Measurements from ENCODE around the gene KRTAP10-10.
"Not testable (repeated sequence)": the region's sequence is repeated elsewhere in the genome, so short reads cannot be mapped to it uniquely, and the experiment has no call there.

The KRTAP10-10 gene, protein sequence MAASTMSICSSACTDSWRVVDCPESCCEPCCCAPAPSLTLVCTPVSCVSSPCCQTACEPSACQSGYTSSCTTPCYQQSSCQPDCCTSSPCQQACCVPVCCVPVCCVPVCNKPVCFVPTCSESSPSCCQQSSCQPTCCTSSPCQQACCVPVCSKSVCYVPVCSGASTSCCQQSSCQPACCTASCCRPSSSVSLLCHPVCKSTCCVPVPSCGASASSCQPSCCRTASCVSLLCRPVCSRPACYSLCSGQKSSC

DNA sequence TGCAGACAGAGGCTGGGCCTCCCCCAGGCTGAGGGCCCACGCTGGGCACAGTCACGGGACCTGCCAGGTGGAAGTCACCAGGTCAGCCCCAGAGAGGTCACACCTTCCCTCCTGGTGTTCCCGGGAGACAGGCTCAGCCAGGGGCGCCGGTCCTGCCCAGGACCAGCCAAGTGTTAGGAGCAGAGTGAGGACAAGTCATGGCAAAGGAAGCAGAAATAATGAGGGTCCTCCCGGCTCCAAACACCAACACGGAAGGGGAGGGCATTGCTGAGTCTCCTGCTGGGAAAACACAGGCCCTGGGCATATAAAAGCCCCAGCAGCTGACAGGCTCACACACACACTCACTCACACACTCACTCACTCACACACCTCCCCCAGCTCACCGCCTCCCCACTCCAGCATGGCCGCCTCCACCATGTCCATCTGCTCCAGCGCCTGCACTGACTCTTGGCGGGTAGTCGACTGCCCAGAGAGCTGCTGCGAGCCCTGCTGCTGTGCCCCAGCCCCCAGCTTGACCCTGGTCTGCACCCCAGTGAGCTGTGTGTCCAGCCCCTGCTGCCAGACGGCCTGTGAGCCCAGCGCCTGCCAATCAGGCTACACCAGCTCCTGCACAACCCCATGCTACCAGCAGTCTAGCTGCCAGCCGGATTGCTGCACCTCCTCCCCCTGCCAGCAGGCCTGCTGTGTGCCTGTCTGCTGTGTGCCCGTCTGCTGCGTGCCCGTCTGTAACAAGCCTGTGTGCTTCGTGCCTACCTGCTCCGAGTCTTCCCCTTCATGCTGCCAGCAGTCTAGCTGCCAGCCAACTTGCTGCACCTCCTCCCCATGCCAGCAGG, at the start of gene KRTAP10-10:
TSS of gene KRTAP10-10 (plus strand) at position 339 of the 833 bp plus-strand sequence. CDS start at position 401, 62 bp downstream.
- no peak for DNase-seq

DNA sequence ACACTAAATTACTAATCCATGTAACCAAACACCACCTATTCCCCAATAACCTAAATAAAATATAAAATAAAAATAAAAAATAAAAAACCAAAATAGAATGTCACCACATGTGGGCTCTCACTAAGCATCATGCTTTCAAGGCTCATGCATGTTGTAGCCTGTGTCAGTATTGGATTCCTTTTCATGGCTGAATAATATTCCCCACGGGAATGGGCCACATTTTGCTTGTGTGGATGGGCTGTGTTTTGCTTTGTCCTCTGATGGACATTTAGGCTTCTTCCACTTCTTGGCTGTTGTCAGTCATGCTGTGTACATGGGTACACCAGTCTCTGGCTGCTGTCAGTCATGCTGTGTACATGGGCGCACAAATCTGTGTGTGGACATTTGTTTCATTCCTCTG, 48.1 kb upstream of the KRTAP10-10 start:
- DNase-seq, result no peak

DNA sequence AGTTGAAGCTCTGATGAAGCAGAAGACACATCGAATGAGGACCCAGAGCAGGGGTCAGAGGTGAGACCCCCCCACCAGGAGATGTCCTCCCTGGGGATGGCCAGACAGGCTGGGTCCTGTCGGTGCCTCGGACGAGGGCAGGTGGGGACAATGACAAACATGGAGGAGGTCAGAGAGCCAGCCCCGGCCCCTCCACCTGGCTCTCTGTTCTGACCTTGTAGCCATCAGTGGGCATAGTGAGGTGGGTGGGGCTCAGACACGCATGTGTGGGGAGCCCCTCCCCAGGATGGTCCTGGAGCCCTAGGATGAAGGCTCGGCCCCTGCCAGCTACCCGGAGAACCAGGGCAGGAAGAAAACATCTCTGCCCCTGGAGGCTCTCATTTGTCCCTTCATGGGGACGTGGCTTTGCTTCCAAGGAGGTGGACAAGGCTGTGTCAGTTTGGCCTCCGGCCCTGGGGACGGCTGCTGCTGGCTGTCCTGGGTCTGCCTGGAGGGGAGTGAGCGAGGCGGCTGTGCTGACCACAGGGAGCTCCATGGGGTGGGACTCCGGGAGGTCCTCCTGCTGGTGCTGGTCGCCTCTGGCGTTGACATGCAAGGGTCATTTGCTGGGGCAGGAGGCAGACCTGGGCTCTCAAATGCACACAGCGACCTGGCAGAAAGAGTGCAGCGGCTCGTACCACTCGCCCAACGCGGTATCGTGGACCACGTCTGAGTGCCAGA, 47.4 kb upstream of the KRTAP10-10 start:
- DNase-seq, result no peak

DNA sequence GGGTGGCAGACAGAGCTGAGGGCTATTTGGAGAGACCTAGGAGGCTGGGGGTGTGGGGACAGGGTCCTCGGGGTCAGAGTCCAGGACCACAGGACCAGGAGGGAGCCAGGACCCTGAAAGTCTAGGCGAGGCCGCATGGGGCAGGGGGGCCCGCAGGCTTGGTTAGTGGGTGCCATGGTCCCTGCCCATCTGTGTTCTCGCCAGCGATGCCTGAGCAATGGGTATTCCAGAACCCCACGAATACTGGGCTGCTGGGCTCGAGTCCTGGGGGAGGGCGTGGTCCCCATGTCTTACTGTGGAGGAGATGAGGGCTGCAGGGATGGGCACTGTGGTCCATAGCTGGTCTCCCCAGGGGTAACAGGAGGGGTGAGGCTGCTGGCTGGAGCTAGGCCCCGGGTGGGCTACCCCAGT, 46.8 kb upstream of the KRTAP10-10 start:
- DNase-seq, result no peak

DNA sequence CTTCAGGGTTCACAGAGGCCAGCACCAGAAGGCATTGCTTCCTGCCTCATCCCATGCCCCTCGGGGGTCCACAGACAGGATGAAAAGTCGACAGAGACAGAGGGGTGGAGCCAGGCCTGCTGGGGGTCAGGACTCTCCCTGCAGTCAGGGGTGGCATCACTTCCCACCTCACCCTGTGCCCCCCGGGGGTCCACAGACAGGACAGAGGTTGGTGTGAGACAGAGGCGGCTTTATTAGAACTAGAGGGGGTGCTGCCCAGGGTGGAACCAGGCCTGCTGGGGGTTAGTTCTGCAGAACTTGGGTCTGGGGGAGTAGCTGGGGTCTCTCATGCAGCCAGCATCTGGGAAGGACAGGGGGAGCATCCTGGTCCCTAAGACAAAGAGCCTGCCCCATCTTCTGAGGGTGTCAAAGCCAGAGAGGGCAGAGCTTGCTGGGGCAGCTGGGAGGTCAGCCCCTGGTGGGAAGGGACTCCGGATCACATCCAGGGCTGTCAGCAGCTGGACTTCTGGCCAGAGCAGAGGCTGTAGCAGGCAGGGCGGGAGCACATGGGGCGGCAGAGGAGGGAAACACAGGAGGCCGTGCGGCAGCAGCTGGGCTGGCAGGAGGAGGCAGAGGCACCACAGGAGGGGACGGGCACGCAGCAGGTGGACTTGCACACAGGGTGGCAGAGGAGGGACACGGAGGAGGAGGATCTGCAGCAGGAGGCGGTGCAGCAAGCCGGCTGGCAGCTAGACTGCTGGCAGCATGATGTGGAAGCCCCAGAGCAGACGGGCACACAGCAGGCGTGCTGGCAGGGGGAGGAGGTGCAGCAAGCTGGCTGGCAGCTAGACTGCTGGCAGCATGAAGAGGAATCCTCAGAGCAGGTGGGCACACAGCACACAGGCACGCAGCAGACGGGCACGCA, 46.0 kb upstream of the KRTAP10-10 start:
- DNase-seq, result not testable (repeated sequence)

DNA sequence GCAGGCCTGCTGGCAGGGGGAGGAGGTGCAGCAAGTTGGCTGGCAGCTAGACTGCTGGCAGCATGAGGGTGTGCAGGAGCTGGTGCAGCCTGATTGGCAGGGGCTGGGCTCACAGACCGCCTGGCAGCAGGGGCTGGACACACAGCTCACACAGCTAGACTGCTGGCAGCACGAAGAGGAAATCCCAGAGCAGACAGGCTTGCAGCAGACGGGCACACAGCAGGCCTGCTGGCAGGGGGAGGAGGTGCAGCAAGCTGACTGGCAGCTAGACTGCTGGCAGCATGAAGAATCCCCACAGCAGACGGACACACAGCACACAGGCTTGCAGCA, 45.4 kb upstream of the KRTAP10-10 start:
- not testable (repeated sequence) for DNase-seq

DNA sequence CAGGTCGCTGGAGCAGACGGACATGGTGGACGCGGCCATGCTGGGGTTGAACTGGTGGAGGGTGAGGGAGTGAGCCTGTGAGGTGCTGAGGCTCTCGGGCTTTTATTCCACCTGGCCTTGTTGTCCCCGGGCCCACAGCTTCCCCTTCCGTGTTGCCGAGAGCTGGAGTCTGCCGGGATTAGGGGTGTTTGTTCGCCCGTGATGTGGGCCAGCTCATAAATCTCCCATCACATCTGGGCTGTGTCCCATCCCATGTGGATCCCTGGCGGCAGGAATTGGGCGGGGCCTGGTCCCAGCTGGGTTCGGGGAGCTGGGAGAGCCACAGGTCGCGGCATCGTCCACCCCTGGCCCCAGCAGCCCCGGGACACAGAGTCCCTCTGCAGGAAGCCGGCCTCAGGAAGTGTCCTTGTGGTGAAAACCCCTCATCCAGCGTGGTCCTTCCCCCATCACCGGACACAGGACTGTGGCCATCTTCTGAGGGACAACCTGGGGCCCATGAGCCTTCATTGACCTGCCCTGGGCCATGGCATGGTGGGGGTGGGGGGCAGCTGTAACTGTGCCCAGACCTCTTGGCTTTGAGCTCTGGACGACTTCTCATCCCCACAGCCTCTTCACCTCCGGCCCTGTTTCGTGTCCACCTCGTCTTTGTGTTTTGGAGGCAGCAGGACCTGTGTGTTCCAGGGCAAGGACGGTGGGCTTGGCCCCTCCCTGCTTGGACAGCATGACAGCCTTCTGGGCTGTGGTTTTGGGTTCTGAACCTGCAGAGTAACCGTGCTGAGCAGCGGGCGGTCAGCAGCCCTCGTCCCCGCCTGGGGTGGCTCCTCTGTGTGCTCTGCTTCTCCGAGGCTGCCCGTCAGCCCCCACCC, 44.5 kb upstream of the KRTAP10-10 start, which contains the start of gene KRTAP10-6:
TSS of gene KRTAP10-6 (minus strand) at position 60 of the 866 bp plus-strand sequence. CDS start at position 39, 21 bp downstream.
- DNase-seq, result no peak

DNA sequence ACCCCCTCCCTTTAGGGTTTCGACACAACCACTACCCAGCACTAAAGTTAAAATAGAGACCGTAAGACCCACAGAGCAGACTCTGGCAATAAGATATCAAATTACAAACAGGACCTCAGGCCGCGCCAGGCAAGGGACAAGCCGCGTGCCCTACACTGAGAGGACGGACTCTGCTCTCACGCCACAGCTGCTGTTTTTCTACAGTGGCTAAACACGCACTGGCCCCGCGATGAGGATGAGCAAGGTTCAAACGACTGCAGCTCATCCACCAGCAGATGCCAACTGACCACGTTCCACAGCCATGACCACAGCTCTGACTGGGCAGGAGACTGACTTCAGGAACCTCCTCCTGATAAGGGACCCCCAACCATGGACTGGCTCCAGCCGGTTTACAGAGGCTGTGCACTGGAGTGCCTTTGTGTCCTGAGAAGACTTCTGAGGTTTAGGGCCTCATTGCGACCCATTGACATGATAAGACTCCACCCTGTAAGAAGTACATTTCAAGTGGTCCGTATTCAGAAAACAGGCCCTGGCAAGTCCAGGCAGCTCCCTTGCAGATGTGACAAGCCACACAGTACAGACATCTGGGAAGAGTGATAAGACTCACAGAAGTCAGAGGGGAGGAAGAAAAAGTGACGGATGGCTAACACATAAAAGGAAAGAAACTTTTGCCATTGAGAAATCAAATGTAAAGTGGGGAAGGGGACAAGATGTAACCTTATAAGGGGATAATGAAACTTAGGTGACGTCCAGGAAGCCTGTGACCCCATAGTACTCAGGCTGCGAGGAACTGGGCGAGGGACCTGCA, 43.4 kb upstream of the KRTAP10-10 start:
- DNase-seq, result peak; percentile 56

DNA sequence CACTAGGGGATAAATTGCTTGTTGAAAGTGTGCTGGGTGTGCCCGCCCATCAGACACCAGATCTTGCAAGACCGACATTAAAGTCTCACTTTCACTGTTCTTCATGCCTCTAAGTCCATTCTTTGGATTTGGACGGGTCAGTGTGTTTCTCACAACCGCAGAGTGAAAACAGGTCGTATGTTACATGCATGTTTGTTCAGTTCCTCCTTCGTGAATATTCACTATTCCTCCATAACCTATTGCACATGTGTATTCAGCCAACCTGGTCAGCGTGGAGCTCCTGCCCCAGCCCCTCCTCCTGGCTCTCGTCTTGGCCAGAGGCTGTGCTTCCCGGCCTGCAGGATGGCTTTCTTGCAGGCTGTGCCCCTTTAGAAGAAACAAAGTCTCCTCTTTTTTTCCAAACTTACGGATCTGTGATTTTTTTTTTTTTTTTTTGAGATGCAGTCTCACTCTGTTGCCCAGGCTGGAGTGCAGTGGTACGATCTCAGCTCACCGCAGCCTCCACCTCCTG, 42.7 kb upstream of the KRTAP10-10 start:
- no peak for DNase-seq

DNA sequence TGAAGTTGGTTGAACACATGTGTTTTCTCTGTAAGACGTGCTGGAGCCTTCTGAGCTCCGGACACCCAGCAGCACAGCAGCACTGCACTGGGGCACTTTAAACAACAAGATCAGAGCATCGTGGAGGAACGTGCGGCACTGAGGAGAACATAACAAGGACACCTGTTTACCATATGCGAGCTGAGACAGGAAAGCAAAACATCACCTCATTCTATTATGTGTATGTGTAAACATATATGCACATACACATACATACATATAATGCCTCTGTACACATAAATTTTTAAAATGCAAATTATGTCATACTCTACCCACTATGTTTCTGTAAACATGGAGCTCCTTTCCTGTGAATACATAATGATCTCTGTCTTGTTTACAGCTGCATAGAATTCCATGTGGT, 41.6 kb upstream of the KRTAP10-10 start:
- DNase-seq, result no peak

DNA sequence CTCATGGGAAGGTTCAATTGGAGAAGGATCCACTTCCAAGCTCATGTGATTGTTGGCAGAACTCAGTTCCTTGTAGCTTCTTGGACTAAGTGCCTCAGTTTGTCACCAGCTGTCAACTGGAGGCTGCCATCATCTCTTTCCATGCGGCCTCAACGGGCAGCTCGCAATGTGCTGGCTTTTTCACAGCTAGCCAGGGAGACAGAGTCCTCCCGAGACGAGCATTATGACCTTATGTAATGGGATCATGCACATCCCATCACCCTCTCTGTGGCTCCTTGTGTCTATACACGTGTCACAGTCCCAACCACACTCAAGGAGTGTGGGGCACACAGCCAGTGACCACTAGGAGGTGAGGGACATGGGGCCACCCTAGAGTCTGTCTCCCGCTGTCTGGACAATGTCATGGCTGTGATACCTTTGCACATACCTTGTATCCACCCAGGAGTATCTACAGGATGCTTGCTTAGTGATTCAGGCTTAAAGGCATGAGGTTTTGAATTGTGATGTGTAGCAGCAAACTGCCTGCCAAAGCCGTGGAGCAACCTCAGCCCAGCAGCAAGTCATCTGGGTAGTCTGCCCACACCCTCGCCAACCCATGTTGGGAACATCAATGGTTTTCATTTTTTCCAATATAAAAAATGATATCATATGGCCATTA, 41.0 kb upstream of the KRTAP10-10 start:
- DNase-seq, result no peak

DNA sequence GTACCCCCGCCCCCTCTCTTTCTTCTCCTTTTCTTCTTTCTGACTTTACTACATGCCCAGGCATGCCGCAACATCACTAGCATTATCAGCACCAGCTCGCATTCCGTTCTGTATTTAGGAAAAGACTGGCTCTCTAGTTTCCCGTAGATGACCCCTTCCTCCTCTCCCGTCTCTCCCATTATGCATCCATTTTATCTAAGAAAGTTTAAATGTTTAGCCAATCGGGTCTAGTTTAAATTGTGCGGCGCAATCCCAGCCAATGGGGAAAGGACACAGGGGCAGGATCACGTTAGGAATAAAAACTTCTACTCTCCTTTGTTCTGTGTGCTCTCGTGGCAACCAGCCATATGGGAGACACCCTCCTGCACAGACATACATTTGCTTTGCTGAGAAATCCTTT, 39.1 kb upstream of the KRTAP10-10 start:
- no peak for DNase-seq

DNA sequence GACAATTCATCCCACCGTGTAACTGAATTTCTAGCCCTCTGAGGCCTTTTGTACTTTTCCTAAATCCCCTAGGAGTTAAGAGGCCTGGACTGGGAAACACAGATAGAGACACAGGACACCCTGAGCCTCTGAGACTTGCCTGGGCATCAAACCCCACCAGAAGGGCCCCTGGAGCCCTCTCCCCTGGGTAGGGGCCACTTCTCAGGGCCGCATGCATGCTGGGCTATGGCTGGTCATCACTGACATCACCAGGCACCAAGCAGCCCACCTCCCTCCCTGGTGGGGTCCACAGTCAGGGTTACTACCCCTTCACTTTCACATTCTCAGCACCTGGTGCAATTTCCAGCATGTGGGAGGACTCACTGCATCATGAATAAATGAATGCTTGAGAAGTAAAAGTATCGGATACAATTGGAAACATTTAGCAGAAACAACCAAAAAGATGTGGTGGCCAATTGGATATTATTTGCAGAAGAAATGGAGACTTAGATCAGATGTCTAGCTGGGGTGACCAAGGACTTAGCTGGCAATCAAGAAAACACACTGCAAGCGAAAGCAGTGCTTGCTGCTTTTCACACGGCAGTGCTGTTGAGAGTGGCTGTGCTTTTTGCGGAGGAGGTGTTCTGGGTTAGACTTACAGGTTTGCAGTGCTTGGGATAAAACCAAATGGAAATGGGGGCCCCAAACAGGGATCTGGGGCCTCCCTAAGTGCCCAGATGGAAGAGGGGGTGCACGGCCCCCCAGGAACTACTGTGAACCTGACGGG, 37.7 kb upstream of the KRTAP10-10 start:
- no peak for DNase-seq

DNA sequence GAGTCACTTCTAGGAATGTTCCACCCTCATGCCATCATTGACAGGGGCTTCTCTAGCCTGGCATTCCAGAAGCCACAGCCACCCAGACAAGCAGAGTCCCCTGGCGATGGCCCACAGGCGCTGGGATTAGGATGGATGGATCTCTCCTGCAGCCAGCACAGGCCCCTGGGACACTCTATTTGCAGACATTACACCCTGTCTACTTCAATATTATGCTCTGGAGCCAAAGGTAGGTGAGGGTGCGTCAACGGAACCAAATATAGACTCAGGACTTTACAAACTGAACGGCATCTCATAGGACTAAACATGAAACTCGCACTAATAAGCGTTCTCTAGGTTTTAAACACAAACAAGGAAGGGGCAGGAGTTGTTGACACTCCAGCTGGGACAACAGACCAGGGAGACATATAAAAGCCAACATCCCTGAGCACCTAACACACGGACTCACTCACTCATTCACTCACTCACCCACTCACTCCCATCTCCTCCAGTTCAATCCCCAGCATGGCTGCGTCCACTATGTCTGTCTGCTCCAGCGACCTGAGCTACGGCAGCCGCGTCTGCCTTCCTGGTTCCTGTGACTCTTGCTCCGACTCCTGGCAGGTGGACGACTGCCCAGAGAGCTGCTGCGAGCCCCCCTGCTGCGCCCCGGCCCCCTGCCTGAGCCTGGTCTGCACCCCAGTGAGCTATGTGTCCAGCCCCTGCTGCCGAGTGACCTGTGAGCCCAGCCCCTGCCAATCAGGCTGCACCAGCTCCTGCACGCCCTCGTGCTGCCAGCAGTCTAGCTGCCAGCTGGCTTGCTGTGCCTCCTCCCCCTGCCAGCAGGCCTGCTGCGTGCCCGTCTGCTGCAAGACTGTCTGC, 36.8 kb upstream of the KRTAP10-10 start, which contains the start of gene KRTAP10-7:
TSS of gene KRTAP10-7 (plus strand) at position 480 of the 861 bp plus-strand sequence. CDS start at position 505, 25 bp downstream.
- not testable (repeated sequence) for DNase-seq

DNA sequence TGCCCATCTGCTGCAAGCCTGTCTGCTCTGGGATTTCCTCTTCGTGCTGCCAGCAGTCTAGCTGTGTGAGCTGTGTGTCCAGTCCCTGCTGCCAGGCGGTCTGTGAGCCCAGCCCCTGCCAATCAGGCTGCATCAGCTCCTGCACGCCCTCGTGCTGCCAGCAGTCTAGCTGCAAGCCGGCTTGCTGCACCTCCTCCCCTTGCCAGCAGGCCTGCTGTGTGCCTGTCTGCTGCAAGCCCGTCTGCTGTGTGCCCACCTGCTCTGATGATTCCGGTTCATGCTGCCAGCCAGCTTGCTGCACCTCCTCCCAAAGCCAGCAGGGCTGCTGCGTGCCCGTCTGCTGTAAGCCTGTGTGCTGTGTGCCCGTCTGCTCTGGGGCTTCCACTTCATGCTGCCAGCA, 36.1 kb upstream of the KRTAP10-10 start:
- not testable (repeated sequence) for DNase-seq

DNA sequence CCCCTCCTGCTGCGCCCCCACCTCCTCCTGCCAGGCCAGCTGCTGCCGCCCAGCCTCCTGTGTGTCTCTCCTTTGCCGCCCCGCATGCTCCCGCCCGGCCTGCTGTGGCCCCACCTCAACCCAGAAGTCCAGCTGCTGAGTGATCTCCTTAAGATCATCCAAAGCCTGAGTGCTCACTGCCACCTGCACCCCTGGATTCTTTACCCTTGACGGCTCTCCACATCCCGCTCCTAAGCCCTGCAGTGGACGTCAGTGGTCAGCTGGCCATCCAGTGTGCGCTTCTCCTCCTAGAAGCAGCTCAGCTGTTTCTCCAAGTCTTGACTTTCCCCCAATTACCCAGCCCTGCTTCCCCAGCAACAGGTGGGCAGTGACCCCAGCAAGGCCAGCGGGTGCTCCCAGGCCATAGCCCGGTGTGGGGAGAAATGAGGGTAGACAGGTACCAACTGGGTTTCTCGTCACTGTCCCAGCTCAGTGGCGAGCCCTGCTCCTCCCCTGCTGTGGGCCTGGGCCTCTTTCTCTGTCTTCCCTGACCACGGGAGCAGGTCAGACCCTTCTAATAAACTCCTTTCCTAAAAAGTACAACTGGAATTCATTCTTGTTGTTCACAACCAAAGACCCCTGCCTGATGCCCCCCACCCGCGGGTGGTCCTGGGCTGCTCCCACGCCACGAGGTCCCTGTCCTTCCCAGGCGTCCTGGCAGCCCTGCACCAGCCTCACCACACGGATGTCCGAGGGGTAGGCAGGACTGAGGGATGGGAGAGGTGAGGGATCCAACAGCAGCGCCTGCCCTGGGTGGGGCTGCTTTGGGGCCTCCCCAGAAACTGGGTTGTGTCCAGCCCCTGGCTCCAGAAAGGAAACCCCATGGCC, 35.3 kb upstream of the KRTAP10-10 start:
- DNase-seq, result no peak

DNA sequence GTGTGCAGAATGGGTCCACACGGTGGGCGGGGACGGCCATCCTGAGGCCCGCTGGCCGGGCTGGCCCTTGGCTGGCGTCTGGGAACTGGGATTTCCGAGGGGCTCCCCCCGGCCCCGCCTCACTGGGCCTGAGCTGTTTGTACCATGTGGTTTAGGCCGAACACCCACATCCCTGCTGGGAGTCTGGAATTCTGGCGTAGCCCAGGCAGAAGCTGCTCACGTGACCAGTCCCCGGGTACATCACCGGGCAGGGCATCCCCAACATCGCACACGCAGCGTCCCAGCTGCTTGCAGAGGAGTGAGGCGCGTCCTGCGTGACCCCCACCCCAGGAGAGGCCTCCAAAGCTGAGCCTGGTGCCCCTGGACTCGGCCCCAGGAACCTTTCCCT, 34.7 kb upstream of the KRTAP10-10 start:
- no peak for DNase-seq
